GM19099 (cell line): Measurements from ENCODE around the gene ITGB6.

Experiments used
- POLR2A ChIP-seq: IDR thresholded peaks from 3 replicates; pipeline ENCODE4 v1.6.1; 2011; ENCODE audit warnings: low read depth; ENCODE audit not compliant: insufficient read length; ENCODE audit errors: extremely low read depth

The ITGB6 gene

DNA sequence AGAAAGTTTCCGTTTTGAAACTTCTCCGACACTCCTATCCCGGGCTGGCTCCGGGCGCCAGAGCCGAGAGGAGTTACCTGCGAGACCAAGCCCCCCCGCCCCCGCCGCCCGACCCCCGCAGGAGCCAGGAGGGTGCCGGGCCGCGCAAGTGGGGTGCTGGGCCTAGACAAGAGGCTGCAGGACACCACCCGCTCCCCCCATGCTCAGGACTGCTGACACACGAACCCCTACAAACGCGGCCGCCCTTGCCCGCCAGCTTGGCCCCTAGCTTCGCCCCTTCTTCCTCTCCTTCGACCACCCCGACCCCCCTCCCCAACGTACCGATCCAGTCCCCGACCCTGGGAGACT lies 138.2 kb downstream of the ITGB6 start:
- no peak for TF ChIP-seq POLR2A

DNA sequence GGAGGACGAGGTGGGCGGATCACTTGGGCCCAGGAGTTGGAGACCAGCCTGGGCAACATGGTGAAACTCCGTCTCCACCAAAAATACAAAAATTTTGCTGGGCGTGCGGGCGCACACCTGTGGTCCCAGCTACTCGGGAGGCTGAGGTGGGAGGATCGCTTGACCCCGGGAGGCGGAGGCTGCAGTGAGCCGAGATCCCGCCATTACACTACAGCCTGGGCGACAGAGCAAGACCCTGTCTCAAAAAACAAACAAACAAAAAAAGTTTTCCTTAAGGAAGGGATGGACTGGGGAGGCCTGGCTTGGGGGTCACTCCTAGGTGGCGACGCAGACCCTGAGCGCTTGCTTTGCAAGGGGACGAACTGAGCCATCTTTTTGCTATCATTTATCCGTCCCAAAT lies 138.5 kb downstream of the ITGB6 start:
- TF ChIP-seq POLR2A: no peak

- TF ChIP-seq POLR2A: no peak
These were observed 139.8 kb downstream of the ITGB6 start for GRCh38 chr2:160060297-160060696.

- no peak for TF ChIP-seq POLR2A
These were observed 142.7 kb downstream of the ITGB6 start for GRCh38 chr2:160057356-160057755.

- no peak for TF ChIP-seq POLR2A
These were observed 144.4 kb downstream of the ITGB6 start for GRCh38 chr2:160055726-160056108.

GRCh38 chr2:160054984-160055725 lies 144.9 kb downstream of the ITGB6 start:
- TF ChIP-seq POLR2A: no peak

DNA sequence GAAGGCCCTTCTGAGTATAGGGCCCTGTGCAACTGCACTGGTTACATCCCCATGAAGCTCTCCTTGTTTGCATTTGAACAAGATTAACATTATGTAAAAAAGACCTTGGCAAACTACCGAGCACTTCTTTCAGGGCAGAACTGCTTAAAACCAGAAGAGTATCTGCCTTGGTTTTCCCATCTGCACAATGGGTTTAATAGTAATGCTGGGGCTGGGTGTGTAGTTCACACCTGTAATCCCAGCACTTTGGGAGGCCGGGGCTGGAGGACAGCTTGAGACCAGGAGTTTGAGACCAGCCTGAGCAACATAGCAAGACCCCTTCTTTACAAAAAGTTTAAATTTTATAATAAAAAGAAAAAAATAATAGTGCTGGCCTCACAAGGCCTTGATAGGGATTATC lies 146.1 kb downstream of the ITGB6 start:
- TF ChIP-seq POLR2A: no peak

GRCh38 chr2:160052531-160052930 lies 147.5 kb downstream of the ITGB6 start:
- TF ChIP-seq POLR2A: no peak

DNA sequence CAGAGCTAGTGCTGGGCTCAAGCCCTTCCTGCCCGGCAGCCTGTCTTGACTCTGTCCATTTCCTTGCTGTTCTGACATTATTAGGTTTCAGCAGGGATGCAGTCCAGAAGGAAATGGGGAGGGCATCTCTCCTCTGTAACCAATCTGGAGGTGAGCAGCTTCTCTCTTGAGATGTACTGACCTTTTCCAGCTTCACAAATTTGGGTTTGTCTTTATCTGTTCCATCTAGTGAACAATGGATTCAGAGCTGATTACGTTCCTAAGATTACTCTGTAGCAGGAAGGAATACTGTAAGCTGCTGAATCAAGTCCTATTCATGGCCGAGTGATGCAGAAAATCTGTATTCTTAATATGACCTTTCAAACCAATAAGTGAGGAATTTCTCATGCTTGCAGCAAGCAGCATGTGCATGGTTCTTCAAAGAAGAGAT lies 148.7 kb downstream of the ITGB6 start:
- no peak for TF ChIP-seq POLR2A

- TF ChIP-seq POLR2A: no peak
These were observed 149.9 kb downstream of the ITGB6 start for GRCh38 chr2:160050147-160050546.
